Suprapubic skin (tissue), 4 donors: ENCODE data around the gene PRMT7.

Source experiments
- CTCF ChIP-seq, 2 donors: fragments of 200-600 bp in 1 of 2; fragments of 450-650 bp in 1 of 2; sonication (generic) in 1 of 2; IDR thresholded peaks; one replicate each; pipeline ENCODE4 v1.5.1; 2016 to 2019; ENCODE audit warnings: antibody characterized with exemption in 2 of 2, mild to moderate bottlenecking in 1 of 2, moderate library complexity in 1 of 2
- EP300 ChIP-seq: sonication (generic); formaldehyde crosslinking; IDR thresholded peaks from one replicate; pipeline ENCODE4 v1.6.1; 2017; ENCODE audit warnings: antibody characterized with exemption
- POLR2AphosphoS5 ChIP-seq, 3 donors: sonication (generic); formaldehyde crosslinking; IDR thresholded peaks; one replicate each; pipeline ENCODE4 v1.6.1; 2017; ENCODE audit warnings: antibody characterized with exemption in 3 of 3

GRCh38 chr16:68296291-68296690, 14.5 kb upstream of the PRMT7 start:
- TF ChIP-seq CTCF (IDR thresholded peaks at IDR 0.05): no peak
- TF ChIP-seq POLR2AphosphoS5 (IDR thresholded peaks at IDR 0.05): no peak
- no peak for TF ChIP-seq EP300
